Measurements from ENCODE around the gene FAM83B. TPM values are rescaled to one million over a fixed set of nuclear protein-coding genes. Genes with fewer than 3 reads are reported as not detected.
A peak's percentile ranks its signal among the peaks of the same experiment; 100 is the strongest.

Gene FAM83B
- total RNA-seq, 1 donor from 2014 or later, result 1.9 TPM

GRCh38 chr6:54987633-54988290, 141.2 kb downstream of the FAM83B start:
- no peak overlapping the region for H3K27ac Mint-ChIP-seq (ENCODE audit: unreplicated experiment)
- Histone ChIP-seq H2AFZ (ENCODE audit: low read depth, low read length) (no peak overlapping the region), H3K27ac (ENCODE audit: low read depth, low read length) (no peak overlapping the region), H3K36me3 (ENCODE audit: insufficient read depth, low read length) (no peaks in the 10 kb centered on the region), H4K20me1 (ENCODE audit: insufficient read depth, low read length) (no peaks in the 10 kb centered on the region), H3K27me3 (ENCODE audit: insufficient read depth, low read length) (no peaks in the 10 kb centered on the region), H3K4me1 (ENCODE audit: insufficient read depth, low read length) (no peaks in the 10 kb centered on the region), H3K9me3 (ENCODE audit: insufficient read depth, low read depth, low read length) (peaks cover 2% of the 10 kb centered on the region), H3K9ac (ENCODE audit: low read length) (no peak overlapping the region), H3K4me2 (ENCODE audit: low read length) (no peak overlapping the region), H3K4me3 (ENCODE audit: insufficient read depth, low read depth, low read length) (no peak overlapping the region), H3K79me2 (ENCODE audit: insufficient read depth, low read length) (no peaks in the 10 kb centered on the region)
- no peaks in the 10 kb centered on the region for H3K36me3 Mint-ChIP-seq (ENCODE audit: low read depth, unreplicated experiment)
- FAIRE-seq (no peak), DNase-seq (ENCODE audit: low read depth) (no peak)
- H3K27me3 Mint-ChIP-seq (ENCODE audit: low read depth, unreplicated experiment), result no peaks in the 10 kb centered on the region
- TF ChIP-seq, protein P1, sequence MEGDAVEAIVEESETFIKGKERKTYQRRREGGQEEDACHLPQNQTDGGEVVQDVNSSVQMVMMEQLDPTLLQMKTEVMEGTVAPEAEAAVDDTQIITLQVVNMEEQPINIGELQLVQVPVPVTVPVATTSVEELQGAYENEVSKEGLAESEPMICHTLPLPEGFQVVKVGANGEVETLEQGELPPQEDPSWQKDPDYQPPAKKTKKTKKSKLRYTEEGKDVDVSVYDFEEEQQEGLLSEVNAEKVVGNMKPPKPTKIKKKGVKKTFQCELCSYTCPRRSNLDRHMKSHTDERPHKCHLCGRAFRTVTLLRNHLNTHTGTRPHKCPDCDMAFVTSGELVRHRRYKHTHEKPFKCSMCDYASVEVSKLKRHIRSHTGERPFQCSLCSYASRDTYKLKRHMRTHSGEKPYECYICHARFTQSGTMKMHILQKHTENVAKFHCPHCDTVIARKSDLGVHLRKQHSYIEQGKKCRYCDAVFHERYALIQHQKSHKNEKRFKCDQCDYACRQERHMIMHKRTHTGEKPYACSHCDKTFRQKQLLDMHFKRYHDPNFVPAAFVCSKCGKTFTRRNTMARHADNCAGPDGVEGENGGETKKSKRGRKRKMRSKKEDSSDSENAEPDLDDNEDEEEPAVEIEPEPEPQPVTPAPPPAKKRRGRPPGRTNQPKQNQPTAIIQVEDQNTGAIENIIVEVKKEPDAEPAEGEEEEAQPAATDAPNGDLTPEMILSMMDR (IDR thresholded peaks at IDR 0.05; ENCODE audit: insufficient read depth, low read depth, low read length), result no peak
- TF ChIP-seq EZH2 (IDR thresholded peaks at IDR 0.05; ENCODE audit: insufficient read depth, low read length), result no peak
- H3K4me3 Mint-ChIP-seq (ENCODE audit: unreplicated experiment), result no peak overlapping the region
- peaks cover 7% of the 10 kb centered on the region for H3K4me1 Mint-ChIP-seq (ENCODE audit: low read depth, unreplicated experiment)
- peaks cover 20% of the 10 kb centered on the region for H3K9me3 Mint-ChIP-seq (ENCODE audit: unreplicated experiment)

GRCh38 chr6:54988576-54988975, 142.0 kb downstream of the FAM83B start:
- Histone ChIP-seq H2AFZ (ENCODE audit: low read depth, low read length) (no peak overlapping the region), H3K4me3 (ENCODE audit: insufficient read depth, low read depth, low read length) (no peak overlapping the region), H3K9ac (ENCODE audit: low read length) (no peak overlapping the region), H3K27me3 (ENCODE audit: insufficient read depth, low read length) (no peaks in the 10 kb centered on the region), H4K20me1 (ENCODE audit: insufficient read depth, low read length) (no peaks in the 10 kb centered on the region), H3K36me3 (ENCODE audit: insufficient read depth, low read length) (no peaks in the 10 kb centered on the region), H3K27ac (ENCODE audit: low read depth, low read length) (no peak overlapping the region), H3K79me2 (ENCODE audit: insufficient read depth, low read length) (no peaks in the 10 kb centered on the region), H3K4me1 (ENCODE audit: insufficient read depth, low read length) (no peaks in the 10 kb centered on the region), H3K9me3 (ENCODE audit: insufficient read depth, low read depth, low read length) (no peaks in the 10 kb centered on the region), H3K4me2 (ENCODE audit: low read length) (no peak overlapping the region)
- Mint-ChIP-seq H3K9me3 (ENCODE audit: unreplicated experiment) (peaks cover 21% of the 10 kb centered on the region), H3K27ac (ENCODE audit: unreplicated experiment) (no peak overlapping the region), H3K36me3 (ENCODE audit: low read depth, unreplicated experiment) (no peaks in the 10 kb centered on the region), H3K4me3 (ENCODE audit: unreplicated experiment) (no peak overlapping the region), H3K27me3 (ENCODE audit: low read depth, unreplicated experiment) (no peaks in the 10 kb centered on the region), H3K4me1 (ENCODE audit: low read depth, unreplicated experiment) (peaks cover 7% of the 10 kb centered on the region)
- FAIRE-seq (no peak), DNase-seq (ENCODE audit: low read depth) (peak; percentile 5)
- TF ChIP-seq EZH2 (IDR thresholded peaks at IDR 0.05; ENCODE audit: insufficient read depth, low read length), result no peak

GRCh38 chr6:54990001-54990400, 143.4 kb downstream of the FAM83B start:
- H3K4me1 Mint-ChIP-seq (ENCODE audit: low read depth, unreplicated experiment), result peaks cover 7% of the 10 kb centered on the region
- no peak overlapping the region for H3K9ac ChIP-seq (ENCODE audit: low read length)
- H3K36me3 Mint-ChIP-seq (ENCODE audit: low read depth, unreplicated experiment), result no peaks in the 10 kb centered on the region
- DNase-seq (ENCODE audit: low read depth), result no peak
- H3K9me3 ChIP-seq (ENCODE audit: insufficient read depth, low read depth, low read length), result no peaks in the 10 kb centered on the region
- TF ChIP-seq EZH2 (IDR thresholded peaks at IDR 0.05; ENCODE audit: insufficient read depth, low read length), result no peak
- TF ChIP-seq, protein P1 (IDR thresholded peaks at IDR 0.05; ENCODE audit: insufficient read depth, low read depth, low read length), result no peak
- no peak overlapping the region for H3K4me3 Mint-ChIP-seq (ENCODE audit: unreplicated experiment)
- no peak overlapping the region for H3K4me3 ChIP-seq (ENCODE audit: insufficient read depth, low read depth, low read length)
- H3K4me1 ChIP-seq (ENCODE audit: insufficient read depth, low read length), result no peaks in the 10 kb centered on the region
- no peaks in the 10 kb centered on the region for H3K36me3 ChIP-seq (ENCODE audit: insufficient read depth, low read length)
- H4K20me1 ChIP-seq (ENCODE audit: insufficient read depth, low read length), result no peaks in the 10 kb centered on the region
- peaks cover 16% of the 10 kb centered on the region for H3K9me3 Mint-ChIP-seq (ENCODE audit: unreplicated experiment)
- no peak for FAIRE-seq
- H3K4me2 ChIP-seq (ENCODE audit: low read length), result no peak overlapping the region
- no peaks in the 10 kb centered on the region for H3K79me2 ChIP-seq (ENCODE audit: insufficient read depth, low read length)
- H2AFZ ChIP-seq (ENCODE audit: low read depth, low read length), result no peak overlapping the region
- no peak overlapping the region for H3K27ac ChIP-seq (ENCODE audit: low read depth, low read length)
- no peaks in the 10 kb centered on the region for H3K27me3 Mint-ChIP-seq (ENCODE audit: low read depth, unreplicated experiment)
- H3K27ac Mint-ChIP-seq (ENCODE audit: unreplicated experiment), result no peak overlapping the region
- H3K27me3 ChIP-seq (ENCODE audit: insufficient read depth, low read length), result no peaks in the 10 kb centered on the region
